Activated CD8-positive, alpha-beta T cell treated with anti-CD3 and anti-CD28 coated beads for 36 hours (primary cell): ENCODE data around the gene SKAP1. TPM values are rescaled to one million over a fixed set of nuclear protein-coding genes. Genes with fewer than 3 reads are reported as not detected.
A peak's percentile ranks its signal among the peaks of the same experiment; 100 is the strongest.

Experiments used
- ATAC-seq: fragments of 200-7000 bp; cut with Tn5 transposase; one replicate; pipeline ENCODE4 v1.10.0; 2021; ENCODE audit warnings: mild to moderate bottlenecking, moderate library complexity
- CTCF ChIA-PET: fragments of 350-600 bp; sonication (Branson Sonifier 250); formaldehyde crosslinking; loops from one replicate; lab custom pipeline; 2021; ENCODE audit warnings: antibody characterized with exemption; lab: Charles Lee
- POLR2A ChIA-PET: fragments of 350-600 bp; sonication (Branson Sonifier 250); formaldehyde crosslinking; loops from one replicate; lab custom pipeline; 2021; ENCODE audit warnings: antibody characterized with exemption; lab: Charles Lee
- DNase-seq: peaks from one replicate; pipeline ENCODE4 v3.0.0-alpha.2; 2020
- H3K27ac Mint-ChIP-seq: one replicate; pipeline ENCODE4 v1.8.0; 2021; ENCODE audit warnings: mild to moderate bottlenecking, mixed read lengths
- H3K27me3 Mint-ChIP-seq: one replicate; pipeline ENCODE4 v1.8.0; 2021; ENCODE audit warnings: mixed read lengths
- H3K36me3 Mint-ChIP-seq: one replicate; pipeline ENCODE4 v1.8.0; 2021; ENCODE audit warnings: low read depth, mixed read lengths
- H3K4me1 Mint-ChIP-seq: one replicate; pipeline ENCODE4 v1.8.0; 2021; ENCODE audit warnings: low read depth, mixed read lengths
- H3K4me3 Mint-ChIP-seq: one replicate; pipeline ENCODE4 v1.8.0; 2021; ENCODE audit warnings: mild to moderate bottlenecking, moderate library complexity, mixed read lengths
- H3K9me3 Mint-ChIP-seq: one replicate; pipeline ENCODE4 v1.8.0; 2021; ENCODE audit warnings: mixed read lengths
- intact Hi-C: fragments of 100-400 bp; cut with micrococcal nuclease; formaldehyde crosslinking; loops from one replicate; pipeline ENCODE4 v1.10.0; 2022
- total RNA-seq, 2 experiments: library from RNA; stranded (reverse); gene quantifications; one replicate each; pipeline ENCODE4 v1.2.3, GENCODE V29; 2021
- TF ChIP-seq, protein P1 (sequence below): fragments of 200-600 bp; IDR thresholded peaks from one replicate; pipeline ENCODE4 v1.8.0; 2022; ENCODE audit warnings: antibody characterized with exemption, mild to moderate bottlenecking

The SKAP1 gene
- total RNA-seq, 2 experiments from 2014 or later: 73.9 to 81.3 TPM

DNA sequence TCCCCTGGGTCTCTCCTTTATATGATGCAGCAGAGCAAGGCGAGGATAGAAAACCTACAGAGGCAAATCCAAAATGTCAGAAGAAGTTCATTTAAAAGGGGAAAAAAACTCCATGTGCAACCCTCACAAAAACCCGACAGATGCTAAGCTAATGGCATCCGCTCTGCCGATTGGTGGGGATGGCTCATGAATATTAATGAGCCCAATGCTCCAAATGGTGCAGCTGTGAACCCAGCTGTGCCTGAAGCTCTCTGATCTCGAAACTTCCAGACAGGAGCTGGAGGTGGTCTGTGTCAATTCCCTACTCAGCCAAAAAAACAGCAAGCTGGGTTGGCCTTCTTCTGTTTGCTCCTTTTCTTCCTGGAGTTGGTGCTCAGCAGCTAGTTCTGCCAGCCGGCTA is 306.9 kb downstream of the SKAP1 start:
- H3K27ac Mint-ChIP-seq: no peak overlapping the region
- H3K36me3 Mint-ChIP-seq: peaks cover 25% of the 10 kb centered on the region
- ChIA-PET CTCF (interaction anchor here (0.6 to 5.4 kb wide), 8 partner anchors 8 to 174 kb away, joined by 3 to 39 read pairs (median 4); no protein-coding TSS in a partner anchor), POLR2A (interaction anchor here (0.6 to 5.3 kb wide), 3 partner anchors 10 to 84 kb away, joined by 3 to 23 read pairs (median 6); partner anchors contain the start of gene SNX11)
- intact Hi-C loops: no loop called here
- TF ChIP-seq, protein P1, sequence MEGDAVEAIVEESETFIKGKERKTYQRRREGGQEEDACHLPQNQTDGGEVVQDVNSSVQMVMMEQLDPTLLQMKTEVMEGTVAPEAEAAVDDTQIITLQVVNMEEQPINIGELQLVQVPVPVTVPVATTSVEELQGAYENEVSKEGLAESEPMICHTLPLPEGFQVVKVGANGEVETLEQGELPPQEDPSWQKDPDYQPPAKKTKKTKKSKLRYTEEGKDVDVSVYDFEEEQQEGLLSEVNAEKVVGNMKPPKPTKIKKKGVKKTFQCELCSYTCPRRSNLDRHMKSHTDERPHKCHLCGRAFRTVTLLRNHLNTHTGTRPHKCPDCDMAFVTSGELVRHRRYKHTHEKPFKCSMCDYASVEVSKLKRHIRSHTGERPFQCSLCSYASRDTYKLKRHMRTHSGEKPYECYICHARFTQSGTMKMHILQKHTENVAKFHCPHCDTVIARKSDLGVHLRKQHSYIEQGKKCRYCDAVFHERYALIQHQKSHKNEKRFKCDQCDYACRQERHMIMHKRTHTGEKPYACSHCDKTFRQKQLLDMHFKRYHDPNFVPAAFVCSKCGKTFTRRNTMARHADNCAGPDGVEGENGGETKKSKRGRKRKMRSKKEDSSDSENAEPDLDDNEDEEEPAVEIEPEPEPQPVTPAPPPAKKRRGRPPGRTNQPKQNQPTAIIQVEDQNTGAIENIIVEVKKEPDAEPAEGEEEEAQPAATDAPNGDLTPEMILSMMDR: no peak
- ATAC-seq (no peak), DNase-seq (no peak)
- no peak overlapping the region for H3K4me3 Mint-ChIP-seq
- no peaks in the 10 kb centered on the region for H3K9me3 Mint-ChIP-seq
- H3K4me1 Mint-ChIP-seq: no peaks in the 10 kb centered on the region
- H3K27me3 Mint-ChIP-seq: no peaks in the 10 kb centered on the region

DNA sequence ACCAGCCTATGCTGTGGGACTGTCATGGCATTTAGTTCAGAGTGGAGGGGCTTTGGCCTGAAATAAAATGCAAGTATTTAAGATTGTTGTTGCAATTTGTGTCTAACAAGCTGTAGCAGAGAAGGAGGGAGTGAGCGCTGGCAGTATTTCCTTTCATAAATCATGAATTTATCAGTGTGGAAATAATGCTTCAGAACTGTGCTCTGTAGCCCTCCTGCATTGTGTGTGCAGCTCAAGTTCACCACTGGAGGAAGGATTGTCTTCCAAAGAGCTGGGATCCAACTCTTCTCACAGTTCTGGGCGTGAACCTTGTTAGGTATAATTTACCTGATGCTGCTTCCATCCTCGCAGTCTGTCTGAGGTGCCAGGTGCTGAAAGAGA is 307.4 kb downstream of the SKAP1 start:
- intact Hi-C loops: no loop called here
- Mint-ChIP-seq H3K9me3 (no peaks in the 10 kb centered on the region), H3K27ac (no peak overlapping the region), H3K4me3 (no peak overlapping the region), H3K36me3 (peaks cover 29% of the 10 kb centered on the region), H3K4me1 (no peaks in the 10 kb centered on the region), H3K27me3 (no peaks in the 10 kb centered on the region)
- ATAC-seq (no peak), DNase-seq (no peak)
- ChIA-PET CTCF (interaction anchor here (0.6 to 5.4 kb wide), 4 partner anchors 10 to 173 kb away, joined by 3 to 39 read pairs (median 4); no protein-coding TSS in a partner anchor), POLR2A (interaction anchor here (0.6 to 5.3 kb wide), 3 partner anchors 15 to 84 kb away, joined by 3 to 23 read pairs (median 3); partner anchors contain the start of genes CBX1 and SNX11)
- TF ChIP-seq, protein P1: no peak

DNA sequence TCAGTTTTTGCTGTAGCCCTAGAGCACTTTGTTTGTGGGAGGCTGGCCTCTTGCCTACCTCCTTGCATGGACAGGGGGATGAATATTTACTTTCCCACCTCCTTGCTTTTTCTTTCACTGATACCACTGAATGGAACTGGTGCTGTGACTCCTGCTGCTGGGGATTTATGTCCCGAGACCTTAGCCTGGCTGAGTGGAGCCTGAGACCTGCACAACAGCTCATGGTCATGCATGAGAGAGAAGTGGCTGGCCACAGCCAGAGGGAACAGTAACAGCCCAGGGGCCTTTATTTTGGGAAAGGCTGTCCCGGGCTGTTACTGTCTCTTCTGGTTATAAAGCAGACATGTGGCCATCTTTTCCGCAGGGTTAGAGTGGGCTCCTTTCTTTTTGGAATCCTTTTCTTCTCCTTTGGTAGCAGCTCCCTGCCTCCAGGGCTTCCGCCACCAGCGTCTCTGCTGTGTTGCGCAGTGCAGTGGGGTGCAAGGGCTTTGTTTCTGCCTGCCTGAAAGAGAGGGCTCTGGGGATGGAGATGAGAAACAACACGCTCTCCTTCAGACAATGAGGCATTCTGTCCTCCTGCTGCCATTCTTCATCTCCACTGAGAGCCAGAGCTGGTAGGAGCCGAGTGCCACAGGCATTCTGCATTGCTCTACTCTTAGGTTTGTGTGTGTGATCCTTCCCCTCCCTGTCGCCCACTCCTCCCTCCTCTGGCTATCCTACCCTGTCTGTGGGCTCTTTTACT is 307.9 kb downstream of the SKAP1 start:
- no peak overlapping the region for H3K4me3 Mint-ChIP-seq
- H3K27ac Mint-ChIP-seq: no peak overlapping the region
- peaks cover 28% of the 10 kb centered on the region for H3K36me3 Mint-ChIP-seq
- TF ChIP-seq, protein P1: no peak
- intact Hi-C loops: no loop called here
- DNase-seq (no peak), ATAC-seq (no peak)
- POLR2A ChIA-PET: interaction anchor here (1.0 to 5.3 kb wide), 2 partner anchors 15 to 21 kb away, joined by 3 to 23 read pairs; partner anchors contain the start of genes CBX1 and SNX11
- CTCF ChIA-PET: interaction anchor here (1.7 to 5.4 kb wide), 2 partner anchors 31 to 42 kb away, joined by 4 to 39 read pairs; no protein-coding TSS in a partner anchor
- no peaks in the 10 kb centered on the region for H3K27me3 Mint-ChIP-seq
- H3K9me3 Mint-ChIP-seq: no peaks in the 10 kb centered on the region
- H3K4me1 Mint-ChIP-seq: no peaks in the 10 kb centered on the region

DNA sequence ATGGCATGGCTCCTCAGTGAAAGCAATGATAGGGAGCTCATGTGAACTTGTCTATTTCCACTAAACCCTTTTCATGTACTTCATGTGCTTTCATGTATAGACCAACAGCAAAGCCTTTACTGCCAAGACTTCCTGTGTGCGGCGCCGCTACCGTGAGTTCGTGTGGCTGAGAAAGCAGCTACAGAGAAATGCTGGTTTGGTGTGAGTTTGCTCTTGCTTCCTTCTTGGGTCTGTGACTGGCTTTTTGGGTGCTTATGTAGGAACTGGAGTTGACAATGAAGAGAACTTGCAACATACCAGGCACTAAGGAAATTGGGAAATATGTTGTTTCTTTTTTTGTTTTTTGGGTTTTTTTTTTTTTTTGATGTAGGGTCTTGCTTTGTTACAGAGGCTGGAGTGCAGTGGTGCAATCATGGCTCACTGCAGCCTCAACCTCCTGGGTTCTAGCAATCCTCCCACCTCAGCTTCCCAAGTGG is 316.8 kb downstream of the SKAP1 start:
- ChIA-PET POLR2A (interaction anchor here (0.6 to 1.6 kb wide), 7 partner anchors 11 to 327 kb away, joined by 3 to 6 read pairs (median 3); partner anchors contain the start of gene NFE2L1), CTCF (interaction anchor here (1.1 to 3.2 kb wide), 7 partner anchors 16 to 87 kb away, joined by 3 to 31 read pairs (median 8); no protein-coding TSS in a partner anchor)
- Mint-ChIP-seq H3K27ac (peak overlapping the region; percentile 90), H3K36me3 (peaks cover 24% of the 10 kb centered on the region), H3K4me1 (peaks cover 44% of the 10 kb centered on the region), H3K9me3 (no peaks in the 10 kb centered on the region), H3K27me3 (no peaks in the 10 kb centered on the region), H3K4me3 (peak overlapping the region; percentile 54)
- peak; percentile 73 for DNase-seq
- intact Hi-C loops: no loop called here
- TF ChIP-seq, protein P1: no peak
- peak; percentile 75 for ATAC-seq
